ENCODE results near the gene SEPHS2.

- no peak for TF ChIP-seq CTCF (IDR thresholded peaks at IDR 0.05)
- TF ChIP-seq POLR2A (IDR thresholded peaks at IDR 0.05), result no peak
Observed at GRCh38 chr16:30438835-30439234, 6.8 kb downstream of the SEPHS2 start.

All from right lobe of liver (tissue), 4 donors.